HG02610 (cell line): ENCODE measurements around the gene ILK.

ENCODE experiments used
- ATAC-seq: cut with Tn5 transposase; IDR thresholded peaks from one replicate; pipeline ENCODE4 v1.9.1; 2021; ENCODE audit warnings: mild to moderate bottlenecking, moderate library complexity; ENCODE audit not compliant: unreplicated experiment

Gene ILK

DNA sequence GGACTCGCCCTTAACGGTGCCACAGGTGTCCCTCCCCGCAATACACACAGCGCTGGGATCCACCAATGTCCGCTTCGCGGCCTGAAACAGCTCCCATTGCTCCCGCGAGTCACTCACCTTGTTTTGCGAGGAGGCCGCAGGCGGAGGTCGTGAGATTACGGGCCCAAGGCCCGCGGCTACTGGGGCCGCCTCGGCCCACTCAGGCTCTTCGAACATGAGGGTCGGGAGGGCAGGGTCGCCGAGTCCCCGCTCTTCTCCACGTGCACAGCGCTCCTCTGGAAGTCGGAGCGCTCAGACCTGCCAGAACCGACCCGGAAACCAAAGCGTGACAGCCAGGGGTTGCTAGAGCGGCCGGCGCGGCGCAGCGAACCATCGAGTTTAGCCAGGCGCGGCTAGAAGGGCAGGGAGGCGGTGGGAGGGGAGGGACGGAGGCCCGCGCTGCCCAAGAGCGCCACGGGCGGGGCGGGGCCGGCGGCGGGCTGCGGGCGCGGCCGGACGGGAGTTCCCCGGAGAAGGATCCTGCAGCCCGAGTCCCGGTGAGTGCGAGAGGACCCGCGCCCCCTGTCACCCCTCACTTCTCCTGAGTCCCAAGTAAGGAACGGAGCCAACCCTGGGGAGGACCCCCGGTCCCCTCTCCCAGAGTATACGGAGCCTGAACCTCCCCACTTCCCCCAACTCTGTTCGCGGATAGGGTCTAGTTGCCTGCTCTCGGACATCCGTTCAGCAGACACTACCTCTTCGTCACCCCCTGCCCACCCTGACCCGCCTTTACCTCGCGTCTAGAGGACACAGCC lies at the start of gene ILK, which contains the start of gene RRP8:
Gene ILK, plus strand, starts transcription at position 488 of the 794 bp plus-strand sequence. CDS start 498 bp downstream, outside the sequence.
Gene RRP8, minus strand, starts transcription at position 330 of the 794 bp plus-strand sequence. Its CDS starts 114 bp downstream, at position 216.
- ATAC-seq, result peak; percentile 75

- ATAC-seq, result no peak
Measured at GRCh38 chr11:6554828-6555706, 48.5 kb upstream of the ILK start.

DNA sequence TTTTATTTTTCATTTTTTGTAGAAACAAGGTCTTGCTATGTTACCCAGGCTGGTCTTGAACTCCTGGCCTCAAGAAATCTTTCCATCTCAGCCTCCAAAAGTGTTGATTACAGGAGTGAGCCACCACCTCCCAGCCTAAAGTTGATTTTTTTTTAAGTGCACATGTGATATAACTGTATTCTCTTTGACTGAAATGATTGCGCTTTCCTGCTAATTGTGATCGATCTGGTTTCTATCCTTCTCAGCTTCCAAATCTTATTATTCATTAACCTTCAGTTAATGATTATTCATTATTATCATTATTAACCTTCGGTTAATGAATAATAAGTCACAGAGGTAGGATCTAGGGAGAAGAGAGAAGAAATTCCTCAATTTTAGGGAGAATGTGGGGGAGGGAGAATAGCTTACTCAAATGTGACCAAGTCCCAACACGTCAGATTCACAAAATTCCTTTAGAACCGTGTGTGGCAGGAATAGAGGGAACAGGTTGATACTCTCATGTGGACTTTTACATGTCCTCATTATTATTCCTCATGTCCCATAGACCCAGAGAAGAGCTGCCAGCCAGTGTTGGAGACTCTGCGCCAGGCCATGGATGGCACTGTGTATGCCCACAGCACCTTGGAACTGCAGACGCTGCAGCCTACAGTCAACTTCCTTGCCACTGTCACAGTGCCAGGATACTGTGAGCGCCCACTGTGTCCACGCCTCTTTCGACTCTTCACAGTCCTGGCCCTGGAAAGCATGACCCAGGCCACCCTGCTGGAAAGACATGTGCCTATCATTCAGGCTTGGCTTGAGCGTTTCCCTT lies 47.2 kb upstream of the ILK start:
- ATAC-seq, result no peak

- ATAC-seq, result no peak
Measured at GRCh38 chr11:6557063-6557462, 46.5 kb upstream of the ILK start.

DNA sequence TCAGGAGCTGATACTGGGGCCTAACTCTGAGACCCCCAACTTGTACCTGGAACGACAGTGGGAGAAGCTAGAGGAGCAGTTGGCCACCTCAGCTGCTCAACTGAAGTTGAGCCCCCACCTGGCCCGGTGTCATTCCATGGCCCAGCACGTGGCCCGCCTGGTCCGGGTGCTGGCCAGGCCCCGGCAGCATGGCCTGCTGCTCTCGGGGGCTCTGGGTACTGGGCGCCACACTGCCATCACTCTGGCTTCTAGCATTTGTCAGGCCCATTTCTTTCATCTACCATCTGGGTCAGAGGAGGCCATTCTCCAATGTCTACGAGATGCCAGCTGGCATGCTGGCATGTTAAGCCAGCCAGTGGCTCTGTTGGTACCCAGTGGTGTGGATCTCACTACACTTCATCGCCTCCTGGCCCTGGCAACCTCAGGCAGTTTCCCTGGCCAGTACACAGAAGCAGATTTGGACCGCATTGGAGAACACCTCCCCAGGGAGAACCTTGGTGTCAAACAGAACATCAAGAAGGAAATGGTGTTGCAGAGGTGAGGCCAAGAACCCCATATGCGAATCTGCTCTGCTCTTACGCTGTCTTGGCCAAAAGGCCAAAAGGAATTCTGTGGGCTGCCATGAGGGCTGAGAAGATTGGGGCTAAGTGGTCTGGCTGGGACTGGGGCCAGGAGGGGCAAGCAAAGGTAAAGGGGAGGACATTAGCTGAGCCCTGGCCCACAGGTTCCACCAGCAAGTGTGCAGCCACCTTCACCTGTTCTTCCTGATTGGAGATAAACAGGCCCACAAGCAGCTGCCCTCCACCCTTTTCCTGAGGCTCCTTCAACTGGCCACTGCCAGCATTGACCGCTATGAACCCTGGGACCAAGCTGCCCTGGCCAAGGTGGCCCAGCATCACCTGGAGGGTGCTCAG lies 45.6 kb upstream of the ILK start:
- no peak for ATAC-seq

GRCh38 chr11:6559369-6559768 lies 44.2 kb upstream of the ILK start:
- ATAC-seq, result no peak

GRCh38 chr11:6561288-6561687 lies 42.3 kb upstream of the ILK start:
- ATAC-seq, result no peak

DNA sequence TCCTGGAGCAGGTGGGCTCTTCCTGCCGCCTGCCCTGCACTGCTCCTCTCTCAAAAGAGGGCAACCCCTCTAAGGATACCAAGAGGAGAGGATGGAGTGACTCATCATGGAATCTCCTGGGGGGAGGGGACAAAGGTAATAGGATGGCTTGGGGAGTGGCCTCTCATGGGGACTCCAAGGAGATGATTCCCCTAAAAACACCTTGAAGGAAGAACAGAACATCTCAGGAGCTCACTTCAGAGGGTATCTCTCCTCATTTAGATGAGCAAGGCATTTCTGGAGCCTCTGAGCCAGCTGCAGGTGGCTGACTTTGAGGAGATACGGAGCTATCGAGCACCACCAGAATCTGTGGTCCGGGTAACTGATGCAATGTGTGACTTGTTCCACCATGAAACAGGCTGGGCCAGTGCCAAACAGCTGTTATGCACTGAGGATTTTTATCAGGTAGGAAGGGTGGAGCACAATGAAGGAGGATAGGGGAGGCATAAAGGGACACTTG lies 40.4 kb upstream of the ILK start:
- ATAC-seq, result no peak

GRCh38 chr11:6563667-6564066 lies 39.9 kb upstream of the ILK start:
- no peak for ATAC-seq

- ATAC-seq, result no peak
Measured at GRCh38 chr11:6565325-6565724, 38.2 kb upstream of the ILK start.

DNA sequence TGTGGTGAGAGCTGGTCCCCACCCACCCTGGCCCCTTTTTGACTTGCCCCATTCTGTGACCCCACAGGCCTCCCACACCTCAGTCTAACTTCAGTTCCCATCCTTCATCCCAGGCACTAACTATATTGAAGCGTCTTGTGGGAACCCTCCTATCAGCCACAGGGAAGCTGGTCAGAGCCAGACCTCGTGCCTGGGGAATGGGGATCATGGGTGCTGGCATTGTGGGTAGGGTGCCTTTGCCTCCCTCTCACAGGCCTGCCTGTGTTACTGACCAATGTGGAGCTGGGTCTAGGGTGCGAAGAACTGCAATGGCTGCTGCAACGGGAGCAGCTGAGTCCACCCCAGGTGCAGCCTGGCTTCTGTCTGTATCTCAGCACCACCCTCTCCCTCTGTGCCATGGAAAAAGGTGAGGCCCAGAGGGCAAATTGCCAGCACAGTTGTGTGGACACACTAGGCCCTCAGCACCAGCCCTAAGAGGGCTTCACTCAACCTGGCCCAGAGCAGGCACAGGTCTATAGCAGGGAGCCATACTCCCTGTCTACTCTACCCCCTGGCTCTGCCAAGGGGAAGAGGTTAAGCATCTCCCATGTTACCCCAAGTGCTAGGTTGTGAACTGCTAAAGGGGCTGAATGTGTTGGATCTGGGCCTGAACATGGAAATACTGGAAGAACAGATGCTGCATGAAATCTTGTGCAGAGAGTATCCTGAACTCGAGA lies 37.4 kb upstream of the ILK start:
- ATAC-seq, result no peak

- ATAC-seq, result no peak
Measured at GRCh38 chr11:6566704-6567370, 36.7 kb upstream of the ILK start.

GRCh38 chr11:6567371-6567745 lies 36.2 kb upstream of the ILK start:
- ATAC-seq, result no peak

- ATAC-seq, result no peak
Measured at GRCh38 chr11:6568191-6568918, 35.2 kb upstream of the ILK start.

- ATAC-seq, result no peak
Measured at GRCh38 chr11:6569706-6570105, 33.9 kb upstream of the ILK start.

- no peak for ATAC-seq
Measured at GRCh38 chr11:6570691-6571427, 32.7 kb upstream of the ILK start.

- no peak for ATAC-seq
Measured at GRCh38 chr11:6571434-6572008, 32.1 kb upstream of the ILK start.
